Progenitor cell of endocrine pancreas (in vitro differentiated cells): ENCODE measurements around the gene GPR45. TPM values are rescaled to one million over a fixed set of nuclear protein-coding genes. Genes with fewer than 3 reads are reported as not detected.

Source experiments
- DNase-seq: peaks from one replicate; pipeline ENCODE4 v3.0.0; 2021; ENCODE audit warnings: low spot score; ENCODE audit not compliant: unreplicated experiment
- H3K27ac Mint-ChIP-seq: 2 replicates; pipeline ENCODE4 v1.8.0; 2021; ENCODE audit warnings: mild to moderate bottlenecking, moderate library complexity, mixed read lengths
- H3K27me3 Mint-ChIP-seq: 2 replicates; pipeline ENCODE4 v1.8.0; 2021; ENCODE audit warnings: mixed read lengths
- H3K36me3 Mint-ChIP-seq: 2 replicates; pipeline ENCODE4 v1.8.0; 2022; ENCODE audit warnings: mixed read lengths; ENCODE audit not compliant: insufficient read depth
- H3K4me1 Mint-ChIP-seq: 2 replicates; pipeline ENCODE4 v1.8.0; 2021; ENCODE audit warnings: low read depth, mixed read lengths
- H3K4me3 Mint-ChIP-seq: 2 replicates; pipeline ENCODE4 v1.8.0; 2021; ENCODE audit warnings: low read depth, mild to moderate bottlenecking, moderate library complexity, mixed read lengths
- H3K9me3 Mint-ChIP-seq: 2 replicates; pipeline ENCODE4 v1.8.0; 2021; ENCODE audit warnings: low read depth, mixed read lengths
- long read RNA-seq: library from polyadenylated mRNA; unstranded; transcript quantifications from one replicate; pipeline ENCODE4 v2.0.0, GENCODE V29; 2020
- total RNA-seq: library from RNA; stranded (reverse); gene quantifications from 2 replicates; pipeline ENCODE4 v1.2.1, GENCODE V29; 2021
- TF ChIP-seq, protein P1 (sequence below): fragments of 200-600 bp; sonication (generic); IDR thresholded peaks from one replicate; pipeline ENCODE4 v1.5.0; 2021; ENCODE audit warnings: antibody characterized with exemption, mild to moderate bottlenecking; ENCODE audit not compliant: unreplicated experiment

Gene GPR45, protein sequence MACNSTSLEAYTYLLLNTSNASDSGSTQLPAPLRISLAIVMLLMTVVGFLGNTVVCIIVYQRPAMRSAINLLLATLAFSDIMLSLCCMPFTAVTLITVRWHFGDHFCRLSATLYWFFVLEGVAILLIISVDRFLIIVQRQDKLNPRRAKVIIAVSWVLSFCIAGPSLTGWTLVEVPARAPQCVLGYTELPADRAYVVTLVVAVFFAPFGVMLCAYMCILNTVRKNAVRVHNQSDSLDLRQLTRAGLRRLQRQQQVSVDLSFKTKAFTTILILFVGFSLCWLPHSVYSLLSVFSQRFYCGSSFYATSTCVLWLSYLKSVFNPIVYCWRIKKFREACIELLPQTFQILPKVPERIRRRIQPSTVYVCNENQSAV
- not detected in 2 replicates for total RNA-seq
- long read RNA-seq: 0 reads

DNA sequence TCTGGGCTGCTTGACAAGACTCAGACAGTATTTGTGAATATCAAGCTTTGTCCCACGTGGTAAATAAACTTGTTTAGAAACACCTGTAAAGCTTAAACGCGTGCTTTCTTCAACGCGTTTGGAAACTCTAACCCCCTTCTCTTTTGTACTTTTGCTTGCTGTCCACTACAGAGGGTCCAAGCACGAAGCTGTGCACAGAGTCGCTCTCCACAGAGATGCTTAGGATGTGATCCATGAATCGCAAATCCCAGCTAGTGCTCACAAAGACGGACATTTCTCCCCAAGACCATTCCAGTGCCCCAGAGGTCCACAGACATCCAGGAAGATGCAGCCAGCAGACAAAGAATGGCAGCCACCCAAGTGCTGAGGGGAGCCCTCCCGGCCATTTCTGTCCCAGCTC, at the start of gene GPR45:
GPR45 (plus strand) TSS at position 301 of the 400 bp plus-strand sequence. CDS start 116 bp downstream, outside the sequence.
- no peak for DNase-seq
- Mint-ChIP-seq H3K9me3 (no peaks in the 10 kb centered on the region), H3K36me3 (no peaks in the 10 kb centered on the region), H3K27me3 (peaks cover 14% of the 10 kb centered on the region), H3K27ac (no peak within 1 kb of the TSS), H3K4me3 (no peak within 1 kb of the TSS), H3K4me1 (no peaks in the 10 kb centered on the region)
- TF ChIP-seq, protein P1, sequence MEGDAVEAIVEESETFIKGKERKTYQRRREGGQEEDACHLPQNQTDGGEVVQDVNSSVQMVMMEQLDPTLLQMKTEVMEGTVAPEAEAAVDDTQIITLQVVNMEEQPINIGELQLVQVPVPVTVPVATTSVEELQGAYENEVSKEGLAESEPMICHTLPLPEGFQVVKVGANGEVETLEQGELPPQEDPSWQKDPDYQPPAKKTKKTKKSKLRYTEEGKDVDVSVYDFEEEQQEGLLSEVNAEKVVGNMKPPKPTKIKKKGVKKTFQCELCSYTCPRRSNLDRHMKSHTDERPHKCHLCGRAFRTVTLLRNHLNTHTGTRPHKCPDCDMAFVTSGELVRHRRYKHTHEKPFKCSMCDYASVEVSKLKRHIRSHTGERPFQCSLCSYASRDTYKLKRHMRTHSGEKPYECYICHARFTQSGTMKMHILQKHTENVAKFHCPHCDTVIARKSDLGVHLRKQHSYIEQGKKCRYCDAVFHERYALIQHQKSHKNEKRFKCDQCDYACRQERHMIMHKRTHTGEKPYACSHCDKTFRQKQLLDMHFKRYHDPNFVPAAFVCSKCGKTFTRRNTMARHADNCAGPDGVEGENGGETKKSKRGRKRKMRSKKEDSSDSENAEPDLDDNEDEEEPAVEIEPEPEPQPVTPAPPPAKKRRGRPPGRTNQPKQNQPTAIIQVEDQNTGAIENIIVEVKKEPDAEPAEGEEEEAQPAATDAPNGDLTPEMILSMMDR: no peak

DNA sequence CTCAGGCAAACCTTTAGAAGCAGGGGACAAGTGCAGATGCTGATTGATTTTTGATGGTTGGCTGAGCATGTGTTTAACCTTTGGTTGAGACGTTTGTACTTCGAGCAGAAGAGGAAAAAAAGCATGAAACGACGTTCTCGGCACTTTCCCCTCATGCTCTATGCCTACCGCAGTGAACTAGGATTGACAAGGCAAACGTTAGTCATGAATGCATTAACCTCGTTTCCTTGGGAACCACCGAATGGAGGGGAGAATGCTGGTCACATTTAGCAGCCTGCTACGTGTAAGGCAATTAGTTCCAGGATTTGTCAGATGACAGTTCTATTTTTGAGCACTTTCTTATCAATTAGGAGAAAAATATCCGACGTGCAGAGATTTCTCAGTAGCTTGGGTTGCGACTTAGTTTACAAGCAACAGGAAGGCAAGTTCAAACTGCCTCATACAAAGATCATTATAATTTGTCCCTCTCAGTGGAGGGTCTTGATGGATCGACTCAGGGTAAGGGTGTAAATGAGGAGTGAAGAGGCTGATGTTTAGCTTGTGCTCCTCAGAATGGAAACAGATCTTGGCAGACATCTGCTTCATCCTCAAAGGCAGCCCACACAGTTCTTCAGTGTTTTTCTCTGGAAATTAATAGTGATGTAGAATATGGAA, 47.4 kb upstream of the GPR45 start:
- Mint-ChIP-seq H3K27me3 (peaks cover 3% of the 10 kb centered on the region), H3K9me3 (peaks cover 3% of the 10 kb centered on the region), H3K36me3 (no peaks in the 10 kb centered on the region), H3K4me1 (peaks cover 7% of the 10 kb centered on the region), H3K27ac (no peak overlapping the region), H3K4me3 (no peak overlapping the region)
- TF ChIP-seq, protein P1: no peak
- DNase-seq: no peak

- H3K4me3 Mint-ChIP-seq: no peak overlapping the region
- peaks cover 3% of the 10 kb centered on the region for H3K27me3 Mint-ChIP-seq
- peaks cover 7% of the 10 kb centered on the region for H3K4me1 Mint-ChIP-seq
- H3K9me3 Mint-ChIP-seq: no peaks in the 10 kb centered on the region
- TF ChIP-seq, protein P1: no peak
- H3K27ac Mint-ChIP-seq: no peak overlapping the region
- no peak for DNase-seq
- no peaks in the 10 kb centered on the region for H3K36me3 Mint-ChIP-seq
Observed at GRCh38 chr2:105196651-105197050, 44.9 kb upstream of the GPR45 start.

- H3K27me3 Mint-ChIP-seq: no peaks in the 10 kb centered on the region
- no peak overlapping the region for H3K4me3 Mint-ChIP-seq
- no peak overlapping the region for H3K27ac Mint-ChIP-seq
- H3K9me3 Mint-ChIP-seq: no peaks in the 10 kb centered on the region
- peaks cover 8% of the 10 kb centered on the region for H3K4me1 Mint-ChIP-seq
- DNase-seq: no peak
- TF ChIP-seq, protein P1: no peak
- no peaks in the 10 kb centered on the region for H3K36me3 Mint-ChIP-seq
Observed at GRCh38 chr2:105215586-105216192, 25.9 kb upstream of the GPR45 start.

- no peak for DNase-seq
- peaks cover 8% of the 10 kb centered on the region for H3K4me1 Mint-ChIP-seq
- H3K27ac Mint-ChIP-seq: no peak overlapping the region
- no peaks in the 10 kb centered on the region for H3K36me3 Mint-ChIP-seq
- H3K4me3 Mint-ChIP-seq: no peak overlapping the region
- TF ChIP-seq, protein P1: no peak
- no peaks in the 10 kb centered on the region for H3K27me3 Mint-ChIP-seq
- no peaks in the 10 kb centered on the region for H3K9me3 Mint-ChIP-seq
Observed at GRCh38 chr2:105220604-105221003, 20.9 kb upstream of the GPR45 start.
